Epithelial cell of umbilical artery (primary cell): ENCODE measurements around the gene RNF126. TPM values are rescaled to one million over a fixed set of nuclear protein-coding genes. Genes with fewer than 3 reads are reported as not detected.

Experiments used
- total RNA-seq: library from RNA; depleted of rRNA; stranded (reverse); fragments of >200 nt; gene quantifications from 2 replicates; pipeline ENCODE4 v1.2.3, GENCODE V29; 2014

Gene RNF126
- total RNA-seq, result 38.3 and 40.9 TPM in 2 replicates

GRCh38 chr19:662962-663681, at the start of gene RNF126:
Gene RNF126 (minus strand): TSS chr19:663214. CDS start chr19:663121, 93 bp downstream.

DNA sequence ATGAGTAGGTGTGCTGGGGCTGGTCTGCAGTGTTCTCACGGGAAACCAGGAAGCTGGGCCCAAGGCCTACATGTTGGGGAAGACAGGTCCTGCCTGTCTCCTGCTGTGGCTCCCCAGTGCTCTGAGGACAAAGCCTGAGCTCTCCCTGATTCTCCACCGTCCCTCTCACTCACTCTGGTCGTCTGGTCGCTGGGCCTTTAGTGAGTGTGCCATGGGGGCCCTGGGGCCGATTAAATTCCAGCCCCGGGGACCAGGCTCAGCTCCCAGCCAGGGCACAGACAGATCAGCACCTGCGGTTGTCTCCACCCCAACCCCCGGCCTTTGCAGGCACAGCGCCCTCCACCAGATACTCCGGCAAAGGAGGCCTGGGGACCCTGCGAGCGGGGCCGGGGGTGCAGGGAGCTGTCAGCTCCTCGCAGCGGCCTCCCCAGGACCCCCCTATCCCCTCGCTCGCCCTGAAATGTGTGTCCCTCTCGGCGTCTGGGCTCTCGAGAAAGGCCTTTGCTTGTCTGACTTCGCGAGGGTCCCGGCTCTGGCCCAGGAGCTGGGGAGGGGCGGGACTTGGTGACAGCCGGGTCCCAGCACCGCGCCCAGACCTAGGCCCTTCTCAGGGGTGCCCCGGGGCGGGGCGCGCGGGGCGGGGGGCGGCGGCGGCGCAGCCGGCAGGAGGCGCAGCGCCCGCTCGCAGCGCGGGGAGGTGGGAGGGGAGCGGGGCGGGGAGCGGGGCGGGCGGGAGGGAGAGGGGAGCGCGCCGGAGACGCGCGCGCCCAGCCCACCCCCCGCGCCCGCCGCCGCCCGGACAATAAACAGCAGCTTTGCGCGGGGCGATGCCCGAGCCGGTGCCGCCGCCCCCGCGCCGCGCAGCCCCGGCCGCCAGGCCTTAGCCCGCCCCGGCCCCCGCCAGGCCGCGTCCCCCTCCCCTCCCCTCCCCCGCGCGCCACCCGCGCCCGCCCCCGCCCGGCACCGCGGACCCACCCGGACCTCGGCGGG, 45.4 kb upstream of the RNF126 start, which contains the start of gene PALM:
Gene PALM (plus strand): TSS at position 782 of the 990 bp plus-strand sequence. CDS start 212 bp downstream, outside the sequence.

GRCh38 chr19:695352-695949, 32.4 kb upstream of the RNF126 start, which contains the start of gene PRSS57:
Gene PRSS57 (minus strand): TSS chr19:695452. CDS start chr19:695430, 22 bp downstream.

GRCh38 chr19:676339-677105, 13.5 kb upstream of the RNF126 start, which contains the start of gene FSTL3:
Gene FSTL3 (plus strand): TSS chr19:676392. CDS start chr19:676424, 32 bp downstream.

GRCh38 chr19:639253-640160, 23.5 kb downstream of the RNF126 start, which contains the start of gene FGF22:
Gene FGF22 (plus strand): TSS chr19:639879. CDS start chr19:639926, 47 bp downstream.

GRCh38 chr19:633068-633785, 29.8 kb downstream of the RNF126 start, which contains the start of gene POLRMT:
Gene POLRMT (minus strand): TSS chr19:633537. CDS start chr19:633512, 25 bp downstream.

Other genes with a start within 250 kb of the RNF126 start
- gene SHC2, start 202.2 kb downstream of the RNF126 start, total RNA-seq, result 2.1 and 6.8 TPM in 2 replicates
- gene MADCAM1, start 166.7 kb downstream of the RNF126 start, total RNA-seq, result not detected in 2 replicates
- 41.3 and 56.2 TPM in 2 replicates for gene TPGS1, start 155.7 kb downstream of the RNF126 start, total RNA-seq
- 87.4 and 97.4 TPM in 2 replicates for gene CDC34, start 131.5 kb downstream of the RNF126 start, total RNA-seq
- gene GZMM, start 119.2 kb downstream of the RNF126 start, total RNA-seq, result not detected in 2 replicates
- 307 and 357 TPM in 2 replicates for gene BSG, start 90.6 kb downstream of the RNF126 start, total RNA-seq
- gene HCN2, start 73.3 kb downstream of the RNF126 start, total RNA-seq, result under 0.01 and 1.3 TPM in 2 replicates
- 25.3 and 27.5 TPM in 2 replicates for gene POLRMT, start 29.7 kb downstream of the RNF126 start, total RNA-seq
- not detected in 2 replicates for gene FGF22, start 23.3 kb downstream of the RNF126 start, total RNA-seq
- gene FSTL3, start 13.2 kb upstream of the RNF126 start, total RNA-seq, result 18.1 and 47.4 TPM in 2 replicates
- not detected in 2 replicates for gene PRSS57, start 32.2 kb upstream of the RNF126 start, total RNA-seq
- gene PALM, start 45.7 kb upstream of the RNF126 start, total RNA-seq, result 2.4 and 5.5 TPM in 2 replicates
- not detected in 2 replicates for gene MISP, start 87.9 kb upstream of the RNF126 start, total RNA-seq
- gene PTBP1, start 134.2 kb upstream of the RNF126 start, total RNA-seq, result 107 and 220 TPM in 2 replicates
- gene PLPPR3, start 158.7 kb upstream of the RNF126 start, total RNA-seq, result 0.15 and 0.97 TPM in 2 replicates
- gene AZU1, start 164.6 kb upstream of the RNF126 start, total RNA-seq, result not detected in 2 replicates
- gene PRTN3, start 177.8 kb upstream of the RNF126 start, total RNA-seq, result not detected in 2 replicates
- not detected in 2 replicates for gene ELANE, start 189.1 kb upstream of the RNF126 start, total RNA-seq
- gene CFD, start 196.4 kb upstream of the RNF126 start, total RNA-seq, result 0.30 and 1.3 TPM in 2 replicates
- 17.2 and 23.4 TPM in 2 replicates for gene MED16, start 230.0 kb upstream of the RNF126 start, total RNA-seq
- gene RNU6-9, start 230.3 kb upstream of the RNF126 start, total RNA-seq, result not detected in 2 replicates